Measurements from ENCODE around the gene ADD2. TPM values are rescaled to one million over a fixed set of nuclear protein-coding genes. Genes with fewer than 3 reads are reported as not detected.

The ADD2 gene
- total and polyA plus RNA-seq, 2 experiments from 2014 or later: 34.6 to 223 TPM

GRCh38 chr2:70775141-70775540 is 7.1 kb upstream of the ADD2 start:
- no peak overlapping the region for H2AFZ ChIP-seq
- TF ChIP-seq JUNB (IDR thresholded peaks at IDR 0.05; ENCODE audit: unreplicated experiment): no peak
- no peak for TF ChIP-seq STAT1 (IDR thresholded peaks at IDR 0.05; ENCODE audit: unreplicated experiment)
- no peak for TF ChIP-seq EZH2phosphoT487 (IDR thresholded peaks at IDR 0.05; ENCODE audit: unreplicated experiment)
- no peak for TF ChIP-seq EZH2 (IDR thresholded peaks at IDR 0.05; ENCODE audit: low read depth, unreplicated experiment)
- TF ChIP-seq POLR2AphosphoS5 (IDR thresholded peaks at IDR 0.05; ENCODE audit: low read depth): no peak
- TF ChIP-seq ZNF114 (CRISPR knock-in tag; IDR thresholded peaks at IDR 0.05): no peak
- TF ChIP-seq CTCF (conservative IDR thresholded peaks at IDR 0.05; ENCODE audit: low read depth in 2 of 2): no peak
- TF ChIP-seq ZNF462 (CRISPR knock-in tag; IDR thresholded peaks at IDR 0.05): no peak
- no peak for TF ChIP-seq REST (IDR thresholded peaks at IDR 0.05; ENCODE audit: unreplicated experiment)
- no peak for TF ChIP-seq CREB1 (CRISPR knock-in tag; IDR thresholded peaks at IDR 0.05; ENCODE audit: low read depth)
- TF ChIP-seq ZNF331 (CRISPR knock-in tag; IDR thresholded peaks at IDR 0.05; ENCODE audit: low read depth): no peak
- no peak for TF ChIP-seq NANOG (IDR thresholded peaks at IDR 0.05; ENCODE audit: borderline replicate concordance)
- TF ChIP-seq ETS1 (IDR thresholded peaks at IDR 0.05): no peak
- no peaks in the 10 kb centered on the region for H3F3A ChIP-seq (replicated peaks; ENCODE audit: low read depth)
- H3K36me3 ChIP-seq (ENCODE audit: insufficient read depth): no peaks in the 10 kb centered on the region
- Mint-ChIP-seq H3K27ac (no peak overlapping the region), H3K4me3 (no peak overlapping the region), H3K27me3 (ENCODE audit: insufficient read depth, low read depth, poor library complexity) (peaks cover 5% of the 10 kb centered on the region), H3K9me3 (no peaks in the 10 kb centered on the region), H3K4me1 (peaks cover 5% of the 10 kb centered on the region; the same call in 1 of the 3 replicates), H3K36me3 (ENCODE audit: low read depth) (no peaks in the 10 kb centered on the region)
- no peaks in the 10 kb centered on the region for H3K79me2 ChIP-seq (replicated peaks; ENCODE audit: insufficient read depth)
- peaks cover 6% of the 10 kb centered on the region; the same call in 1 of the 2 replicates for H3K27me3 ChIP-seq (ENCODE audit: insufficient read depth)
- no peak for ATAC-seq
- peaks cover 20% of the 10 kb centered on the region; the same call in 1 of the 2 replicates for H3K9me2 ChIP-seq (ENCODE audit: insufficient read depth)
- no peaks in the 10 kb centered on the region; the same call in 1 of the 2 replicates for H3K4me1 ChIP-seq (ENCODE audit: insufficient read depth)
- no peak overlapping the region for H3K27ac ChIP-seq (ENCODE audit: low read depth)
- H3K4me2 ChIP-seq: no peak overlapping the region
- H4K20me1 ChIP-seq (replicated peaks; ENCODE audit: insufficient read depth): no peaks in the 10 kb centered on the region
- H3K4me3 ChIP-seq: no peak overlapping the region
- no peak for DNase-seq (ENCODE audit: low spot score)

Measured in GM23338 (cell line).